GM18909 (cell line): ENCODE data around the gene DAO.
"Not testable (repeated sequence)": the region's sequence is repeated elsewhere in the genome, so short reads cannot be mapped to it uniquely, and the experiment has no call there.

Experiments
- ATAC-seq: cut with Tn5 transposase; IDR thresholded peaks from one replicate; pipeline ENCODE4 v1.9.1; 2021; ENCODE audit warnings: mild to moderate bottlenecking; ENCODE audit not compliant: unreplicated experiment, poor library complexity

DAO gene

GRCh38 chr12:108866083-108866482, 13.8 kb upstream of the DAO start:
- ATAC-seq, result not testable (repeated sequence)

GRCh38 chr12:108868781-108869180, 11.1 kb upstream of the DAO start:
- no peak for ATAC-seq

DNA sequence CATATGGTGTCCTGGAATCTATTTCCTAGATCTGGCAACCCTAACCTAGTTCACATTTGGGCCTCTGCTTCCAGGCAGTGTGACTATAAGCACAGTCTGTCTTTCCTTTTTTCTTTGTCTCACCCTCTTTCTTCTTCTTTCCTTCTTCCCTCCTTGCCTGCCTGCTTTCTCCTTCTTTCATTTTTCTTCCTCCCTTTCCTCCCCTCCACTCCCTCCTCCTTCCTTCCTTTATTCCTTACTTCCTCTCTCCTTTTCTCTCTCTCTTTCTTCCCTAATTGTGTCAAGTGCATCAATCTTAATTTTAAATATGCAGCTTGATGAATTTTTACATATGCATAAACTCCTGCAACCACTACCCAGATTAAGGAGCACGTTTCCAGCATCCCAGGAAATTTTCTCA, 4.6 kb upstream of the DAO start:
- ATAC-seq, result no peak

DNA sequence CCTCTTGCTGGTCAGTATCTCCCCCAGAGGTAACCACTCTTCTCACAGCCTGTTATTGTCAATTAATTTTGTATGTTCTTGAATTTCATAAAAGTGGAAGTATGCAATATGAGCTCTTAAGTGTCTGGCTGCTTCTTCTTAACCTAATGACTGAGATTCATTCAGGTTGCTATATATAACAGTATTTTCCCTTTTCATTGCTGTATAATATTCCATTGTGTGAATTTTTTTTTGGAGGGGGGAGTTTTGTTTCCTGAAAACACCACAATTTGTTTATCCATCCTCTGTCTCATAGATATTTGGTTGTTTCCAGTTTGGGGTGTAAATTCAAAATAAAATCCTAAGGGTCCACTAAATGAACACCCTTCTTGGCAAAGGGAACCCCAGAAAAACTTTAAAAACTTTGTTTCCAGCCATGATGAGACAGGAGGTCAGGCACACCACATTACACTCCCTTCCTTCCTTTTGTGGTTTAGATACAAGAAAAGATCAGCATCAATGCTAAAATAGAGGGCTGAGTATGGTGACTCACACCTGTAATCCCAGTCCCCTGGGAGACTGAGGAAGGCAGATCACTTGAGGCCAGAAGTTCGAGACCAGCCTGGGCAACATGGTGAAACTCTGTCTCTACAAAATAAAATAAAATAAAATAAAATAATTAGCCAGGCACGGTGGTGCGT, 4.1 kb upstream of the DAO start:
- ATAC-seq, result no peak

- ATAC-seq, result no peak
These were observed 3.3 kb upstream of the DAO start for GRCh38 chr12:108876550-108876949.

DNA sequence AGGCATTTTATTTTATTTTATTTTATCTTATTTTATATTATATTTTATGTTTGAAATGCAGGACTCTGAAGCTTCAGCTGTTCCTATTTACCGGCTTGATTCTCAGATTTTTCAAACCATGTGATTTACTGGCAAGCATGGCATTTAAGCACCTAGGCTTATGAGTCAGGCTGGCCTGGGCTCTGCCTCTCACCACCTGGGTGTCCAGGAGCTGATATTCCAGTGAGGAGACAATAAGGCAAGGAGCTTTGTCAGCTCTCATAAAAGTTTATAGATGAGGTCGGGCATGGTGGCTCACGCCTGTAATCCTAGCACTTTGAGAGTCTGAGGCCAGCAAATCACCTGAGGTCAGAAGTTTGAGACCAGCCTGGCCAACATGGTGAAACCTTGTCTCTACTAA, 2.1 kb downstream of the DAO start:
- ATAC-seq, result no peak

GRCh38 chr12:108884116-108885012, 4.5 kb downstream of the DAO start:
- ATAC-seq, result no peak

DNA sequence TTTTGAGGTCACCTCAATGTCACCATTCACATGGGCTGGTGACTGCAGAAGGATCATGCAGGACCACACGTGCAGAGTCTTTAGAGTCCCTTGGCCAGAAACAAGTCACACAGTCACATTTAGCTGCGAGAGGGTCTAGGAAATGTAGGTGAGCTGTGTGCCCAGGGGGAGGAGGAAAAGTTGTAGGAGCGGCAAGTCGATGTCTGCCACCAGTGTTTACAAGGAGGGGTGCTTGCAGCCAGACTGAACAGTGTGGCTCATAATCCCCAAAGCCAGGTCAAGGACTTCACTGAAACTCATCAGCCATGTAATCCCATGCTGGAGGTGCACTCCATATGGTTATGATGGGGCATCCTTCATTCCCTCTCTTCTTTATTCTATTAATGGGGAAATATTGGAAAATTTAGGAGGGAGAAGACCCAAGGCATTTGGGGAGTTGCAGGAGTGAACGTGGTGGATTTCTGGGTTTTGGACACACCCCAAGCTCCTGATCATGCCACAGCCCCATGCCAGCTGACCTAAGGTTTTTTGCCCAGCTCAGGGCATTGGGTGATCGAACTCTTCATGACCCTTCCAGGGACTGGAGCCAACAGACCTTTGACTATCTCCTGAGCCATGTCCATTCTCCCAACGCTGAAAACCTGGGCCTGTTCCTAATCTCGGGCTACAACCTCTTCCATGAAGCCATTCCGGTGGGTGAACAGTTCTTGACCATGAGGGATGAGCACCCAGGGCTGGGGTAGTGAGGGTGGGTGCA, 7.2 kb downstream of the DAO start:
- ATAC-seq, result no peak

- ATAC-seq, result no peak
These were observed 8.1 kb downstream of the DAO start for GRCh38 chr12:108888031-108888430.

GRCh38 chr12:108890208-108890607, 10.3 kb downstream of the DAO start:
- ATAC-seq, result no peak

DNA sequence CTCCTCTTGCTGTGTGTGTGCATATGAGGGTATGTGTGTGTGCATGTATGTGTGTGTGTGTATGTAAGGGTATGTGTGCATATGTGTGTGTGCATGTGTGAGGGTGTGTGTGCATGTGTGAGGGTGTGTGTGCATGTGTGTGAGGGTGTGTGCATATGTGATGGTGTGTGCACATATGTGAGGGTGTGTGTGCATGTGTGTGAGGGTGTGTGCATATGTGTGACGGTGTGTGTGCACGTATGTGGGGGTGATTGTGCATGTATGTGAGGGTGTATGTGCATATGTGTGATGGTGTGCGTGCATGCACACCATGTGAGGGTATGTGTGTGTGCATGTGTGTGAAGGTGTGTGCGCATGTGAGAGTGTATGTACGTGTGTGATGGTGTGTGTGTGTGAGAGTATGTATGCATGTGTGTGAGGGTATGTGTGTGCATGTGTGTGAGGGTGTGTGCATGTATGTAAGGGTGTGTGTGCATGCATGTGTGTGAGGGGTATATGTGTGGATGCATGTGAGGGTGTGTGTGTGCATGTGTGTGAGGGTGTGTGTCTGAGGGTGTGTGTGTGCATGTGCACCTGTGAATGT, 15.4 kb downstream of the DAO start:
- no peak for ATAC-seq

DNA sequence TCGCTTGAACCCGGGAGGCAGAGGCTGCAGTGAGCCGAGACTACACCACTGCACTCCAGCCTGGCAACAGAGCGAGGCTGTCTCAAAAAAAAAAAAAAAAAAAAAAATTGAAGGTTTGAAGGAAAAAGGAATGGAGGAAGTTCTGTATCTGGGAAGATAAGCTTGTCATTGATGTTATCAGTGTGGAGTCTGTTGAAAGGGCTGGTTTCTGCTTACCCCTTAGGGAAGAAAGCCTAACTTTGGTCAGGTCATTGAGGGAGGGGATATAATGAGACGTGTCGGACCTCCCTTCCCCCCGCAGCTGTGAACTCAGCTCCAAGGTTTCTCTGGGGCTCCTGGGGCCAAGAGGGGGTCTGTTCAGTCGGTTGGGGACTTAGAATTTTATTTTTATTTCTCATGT, 16.4 kb downstream of the DAO start:
- ATAC-seq, result no peak

- no peak for ATAC-seq
These were observed 16.9 kb downstream of the DAO start for GRCh38 chr12:108896817-108897216.

DNA sequence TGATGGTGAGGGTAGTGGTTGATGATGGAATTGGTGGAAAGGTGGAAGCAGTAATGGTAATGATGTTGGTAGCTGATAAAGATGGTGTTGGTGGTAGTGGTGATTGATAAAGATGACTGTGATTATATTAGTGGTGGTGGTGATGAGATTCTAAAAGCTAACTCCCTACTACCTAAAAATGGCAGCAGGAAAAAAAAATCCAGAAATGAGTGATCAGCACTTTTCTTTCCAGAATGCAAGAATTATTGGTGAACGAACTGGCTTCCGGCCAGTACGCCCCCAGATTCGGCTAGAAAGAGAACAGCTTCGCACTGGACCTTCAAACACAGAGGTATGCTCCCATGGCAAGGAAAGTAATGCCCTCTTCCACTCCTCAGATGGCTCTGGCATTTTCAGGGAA, 19.3 kb downstream of the DAO start:
- no peak for ATAC-seq

DNA sequence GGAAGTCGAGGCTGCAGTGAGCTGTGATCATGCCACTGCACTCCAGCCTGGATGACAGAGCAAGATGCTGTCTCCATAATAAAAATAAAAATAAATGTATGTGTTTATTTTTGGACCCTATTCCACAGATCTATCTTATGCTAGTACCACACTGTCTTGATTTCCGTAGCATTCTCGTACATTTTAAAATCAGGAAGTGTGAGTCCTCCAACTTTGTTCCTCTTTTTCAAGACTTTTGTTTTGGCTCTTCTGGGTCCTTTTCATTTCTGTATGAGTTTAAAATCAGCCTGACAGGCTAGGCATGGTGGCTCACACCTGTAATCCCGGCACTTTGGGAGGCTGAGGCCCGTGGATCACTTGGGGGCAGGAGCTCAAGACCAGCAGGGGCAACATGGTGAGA, 25.8 kb downstream of the DAO start:
- ATAC-seq, result no peak

DNA sequence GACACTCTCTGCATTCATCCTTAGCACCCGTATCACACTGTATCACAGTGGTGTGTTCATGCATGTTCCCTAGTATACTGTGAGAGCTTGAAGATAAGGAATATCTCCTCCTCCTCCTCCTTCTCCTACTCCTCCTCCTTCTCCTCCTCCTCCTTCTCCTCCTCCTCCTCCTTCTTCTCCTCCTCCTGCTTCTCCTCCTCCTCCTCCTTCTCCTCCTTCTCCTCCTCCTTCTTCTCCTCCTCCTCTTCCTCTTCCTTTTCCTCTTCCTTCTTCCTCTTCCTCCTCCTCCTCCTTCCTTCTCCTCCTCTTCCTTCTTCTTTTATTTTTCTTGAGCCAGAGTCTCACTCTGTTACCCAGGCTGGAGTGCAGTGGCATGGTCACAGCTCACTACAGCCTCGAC, 27.1 kb downstream of the DAO start:
- no peak for ATAC-seq

DNA sequence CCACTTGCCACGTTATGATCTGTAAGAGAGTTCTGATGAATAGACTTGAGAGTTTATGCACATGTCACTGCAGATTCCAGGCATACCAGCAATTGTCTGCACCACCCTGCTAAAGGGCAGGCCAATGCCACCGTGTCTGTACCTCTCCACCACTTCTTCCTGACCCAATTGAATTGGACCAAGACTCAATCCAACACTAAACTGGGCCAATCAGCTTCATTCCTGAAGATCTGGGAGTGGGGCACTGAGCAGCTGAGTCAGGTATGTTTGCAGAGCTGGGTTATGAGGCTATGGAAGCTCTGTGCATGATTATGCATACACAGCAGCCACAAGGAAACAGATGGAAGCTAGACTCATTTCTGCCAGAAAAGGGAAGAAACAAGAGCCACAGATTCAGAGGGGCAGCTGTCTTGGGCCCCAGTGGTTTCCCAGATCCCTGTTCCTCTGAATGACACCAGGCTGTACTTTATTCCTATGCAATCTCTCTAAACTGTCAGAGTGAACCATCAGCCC, 28.0 kb downstream of the DAO start:
- ATAC-seq, result no peak

DNA sequence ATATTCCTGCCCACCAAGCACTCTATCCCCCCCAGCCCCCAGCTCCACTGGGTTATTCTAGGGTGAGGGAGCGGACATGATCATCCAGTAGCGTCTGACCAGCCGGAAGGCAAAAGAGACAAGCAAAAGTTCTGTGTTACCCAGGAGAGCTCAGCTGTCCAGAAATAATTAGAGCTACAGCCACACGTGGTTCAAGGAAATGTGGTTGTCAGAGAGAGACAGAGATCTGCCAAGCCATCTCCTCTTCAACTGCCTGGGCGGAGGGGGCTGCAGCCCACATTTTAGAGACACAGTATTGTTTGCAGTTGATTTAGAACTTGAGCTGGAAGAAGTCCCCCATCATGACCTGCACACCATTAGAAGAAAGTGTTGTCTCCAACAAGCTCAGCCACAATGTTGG, 30.4 kb downstream of the DAO start:
- no peak for ATAC-seq

- no peak for ATAC-seq
These were observed 32.0 kb downstream of the DAO start for GRCh38 chr12:108911915-108912314.

DNA sequence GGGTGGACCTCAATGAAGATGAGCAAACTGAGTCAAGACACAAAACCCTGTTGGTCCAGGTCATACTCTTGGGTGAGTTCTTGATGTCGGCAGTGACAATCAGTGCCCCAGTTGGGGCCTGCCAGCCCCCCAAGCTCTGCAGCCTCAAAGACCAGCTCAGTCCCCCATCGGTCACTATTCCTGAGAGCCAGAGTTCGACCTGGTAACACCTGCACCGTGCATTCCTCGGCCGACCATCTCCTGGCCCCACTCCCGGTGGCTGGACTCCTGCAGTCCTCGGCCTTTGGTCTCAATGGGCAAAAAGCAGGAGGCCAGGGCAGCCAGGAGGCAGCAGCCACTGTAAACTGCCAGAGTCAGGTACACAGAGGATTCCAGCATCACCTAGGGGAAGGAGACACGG, 32.5 kb downstream of the DAO start:
- no peak for ATAC-seq

DNA sequence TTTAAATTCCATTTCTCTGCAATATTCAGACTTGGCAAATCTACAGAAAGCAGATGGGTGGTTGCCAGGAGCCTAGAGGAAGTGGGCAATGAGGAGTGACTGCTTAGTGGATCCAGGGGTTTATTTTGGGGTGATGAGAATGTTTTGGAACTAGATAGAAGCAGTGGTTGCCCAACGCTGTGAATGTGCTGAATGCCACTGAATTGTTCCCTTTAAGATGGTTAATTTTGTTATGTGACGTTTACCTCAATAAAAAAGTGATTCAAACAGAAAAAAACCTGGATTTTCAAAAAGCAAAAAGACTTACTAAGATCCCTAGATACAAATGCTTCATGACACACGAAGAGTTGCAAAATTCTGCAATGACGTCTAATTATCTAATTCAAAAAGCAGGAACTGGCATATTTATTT, 34.2 kb downstream of the DAO start:
- ATAC-seq, result no peak
